ENCODE results near the gene PTPRJ.

GRCh38 chr11:47973173-47973572, 7.2 kb upstream of the PTPRJ start:
- TF ChIP-seq CTCF (IDR thresholded peaks at IDR 0.05) (no peak), POLR2A (IDR thresholded peaks at IDR 0.05) (no peak)
